ENCODE results near the gene UNC5C.

Gene UNC5C

DNA sequence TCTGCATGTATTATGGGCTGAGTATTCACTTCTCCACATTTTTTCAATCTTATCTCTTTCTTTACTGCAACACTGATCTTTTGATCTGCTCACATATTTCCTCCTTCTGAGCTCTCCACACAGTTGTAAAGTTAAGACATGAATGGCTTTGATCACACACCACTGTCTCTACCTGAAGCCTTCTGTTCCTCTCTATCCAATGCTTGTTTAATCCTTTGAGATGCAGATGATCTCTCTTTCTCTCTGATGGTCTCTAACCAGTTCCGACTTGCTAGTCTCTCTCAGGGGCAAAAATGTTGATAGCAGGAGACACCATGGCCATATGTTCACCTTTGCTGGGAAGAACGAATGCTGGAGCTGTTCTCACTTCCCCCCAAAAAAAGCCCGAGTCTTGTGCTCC lies 162.4 kb downstream of the UNC5C start:
- no peak for DNase-seq

DNA sequence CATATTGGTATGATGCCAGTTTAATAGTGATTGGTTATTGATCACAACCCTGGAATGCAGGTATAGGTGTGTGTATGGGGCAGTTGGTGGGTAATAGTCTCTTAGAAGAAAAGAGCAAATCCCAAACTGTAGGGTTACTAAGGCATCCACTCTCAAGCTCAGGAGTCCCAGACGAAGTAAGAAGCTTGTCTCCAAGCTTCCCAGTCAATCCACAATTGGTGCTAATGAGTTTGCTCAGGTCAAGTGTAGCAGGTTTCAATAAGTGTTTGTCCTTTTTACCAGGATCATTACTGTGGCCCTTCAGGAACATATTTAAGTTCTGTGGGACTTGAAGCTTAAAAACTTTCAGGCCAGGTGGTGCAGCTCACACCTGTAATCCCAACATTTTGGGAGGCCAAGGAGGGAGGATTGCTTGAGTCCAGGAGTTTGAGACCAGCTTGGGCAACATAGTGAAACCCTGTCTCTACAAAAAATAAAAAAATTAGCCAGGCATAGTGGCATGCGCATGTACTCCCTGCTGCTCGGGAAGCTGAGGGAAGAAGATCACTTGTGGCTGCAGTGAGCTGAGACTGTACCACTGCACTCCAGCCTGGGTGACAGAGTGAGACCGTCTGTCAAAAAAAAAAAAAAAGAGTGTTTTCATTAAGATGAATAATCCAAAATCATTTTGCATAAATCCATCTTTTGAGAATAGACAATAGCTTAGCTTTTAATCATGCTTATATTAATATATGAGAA lies 166.8 kb downstream of the UNC5C start:
- no peak for DNase-seq

DNA sequence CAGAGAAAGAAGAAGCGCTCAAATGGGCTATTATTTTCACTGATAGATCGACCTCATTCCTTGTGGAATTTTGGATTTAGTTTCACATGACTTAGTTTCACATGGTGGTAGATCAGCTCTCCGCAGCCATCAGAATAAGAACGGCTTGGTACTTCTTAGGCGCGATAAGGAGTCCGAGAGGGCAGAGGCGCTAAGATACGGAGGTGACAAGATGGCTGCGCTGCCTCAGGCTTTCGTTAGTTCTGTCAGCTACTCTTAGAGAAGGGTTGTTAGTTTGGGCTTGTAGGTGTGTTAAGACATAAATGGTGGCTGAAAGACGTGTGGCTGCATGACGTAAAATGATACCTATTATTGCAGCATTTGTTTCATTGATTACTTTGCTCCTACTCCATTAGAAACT lies 169.1 kb downstream of the UNC5C start:
- DNase-seq: no peak

DNA sequence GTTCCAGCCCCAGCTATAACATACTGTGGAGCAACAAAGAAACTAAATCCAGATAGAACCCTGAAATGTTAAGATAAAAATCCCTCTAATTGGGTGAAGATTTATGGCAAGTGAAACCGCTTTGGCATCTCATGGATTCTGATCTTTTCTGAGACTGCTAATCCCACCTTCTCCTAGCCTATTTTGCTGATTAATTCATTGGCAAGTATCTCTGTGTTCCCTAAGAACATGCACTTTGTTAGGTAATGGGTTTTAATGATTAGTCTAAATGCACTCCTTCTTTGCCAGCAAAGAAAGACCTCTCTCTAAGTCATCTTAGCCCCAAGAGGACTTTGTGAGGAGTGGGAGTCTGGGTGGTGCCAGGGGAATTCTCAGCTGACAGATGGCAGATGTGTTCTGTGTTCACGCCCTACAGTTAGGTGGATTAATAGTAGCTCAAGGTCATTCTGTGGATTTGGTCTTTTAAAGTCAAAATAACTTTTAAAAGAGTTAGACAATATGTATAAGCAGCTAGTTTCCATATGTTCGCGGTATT lies 171.3 kb downstream of the UNC5C start:
- DNase-seq: no peak

DNA sequence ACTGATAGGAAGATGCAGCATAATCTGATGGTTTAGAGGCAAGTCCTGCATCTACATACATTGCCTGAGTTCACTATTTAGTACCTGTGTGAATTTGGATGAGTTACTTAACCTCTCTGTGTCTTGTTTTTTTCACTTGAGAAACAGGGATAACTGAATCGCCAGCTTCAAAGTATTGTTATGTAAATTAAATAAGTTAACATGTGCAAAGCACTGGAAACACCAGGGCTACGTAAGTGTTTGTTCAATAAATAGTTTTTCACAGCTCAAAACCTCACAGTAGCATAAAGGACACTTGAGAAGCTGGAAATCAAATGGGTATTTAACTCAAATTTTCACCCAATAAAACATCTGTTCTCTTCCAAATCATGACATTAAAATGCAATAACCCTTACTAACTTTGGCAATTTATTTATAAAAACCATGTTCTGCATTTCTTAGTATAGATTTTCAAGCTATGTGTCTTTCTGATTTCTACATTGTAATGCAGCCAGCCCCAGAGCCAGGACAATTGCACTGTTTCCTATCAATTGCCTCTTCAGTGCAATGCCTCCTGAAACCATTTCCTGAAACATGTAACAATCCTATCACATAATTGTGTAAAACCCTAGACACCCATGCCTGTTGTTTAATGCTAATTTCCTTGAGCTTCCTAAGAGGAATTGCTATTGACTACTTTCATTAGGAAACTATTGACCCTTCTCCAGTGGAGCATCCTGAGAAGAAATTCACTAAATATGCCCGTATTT lies 177.1 kb downstream of the UNC5C start:
- DNase-seq: no peak

DNA sequence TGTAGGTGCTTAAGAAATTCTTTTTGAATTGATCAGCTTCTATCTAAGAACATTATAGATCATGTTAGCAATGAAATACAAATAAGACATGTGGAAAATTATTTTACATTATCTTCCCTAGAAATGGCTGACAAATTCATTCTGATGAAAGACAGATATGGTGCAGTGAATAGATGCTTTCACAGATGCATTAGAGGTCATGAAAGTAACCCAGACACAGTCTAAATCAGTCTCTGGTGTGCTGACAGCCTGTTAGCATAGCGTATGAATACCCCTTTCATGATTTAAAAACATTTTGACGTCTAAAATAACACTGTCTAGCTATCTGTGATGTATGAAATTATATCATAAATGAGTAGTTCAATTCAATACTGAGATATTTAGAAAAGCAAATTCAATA lies 180.9 kb downstream of the UNC5C start:
- no peak for DNase-seq

DNA sequence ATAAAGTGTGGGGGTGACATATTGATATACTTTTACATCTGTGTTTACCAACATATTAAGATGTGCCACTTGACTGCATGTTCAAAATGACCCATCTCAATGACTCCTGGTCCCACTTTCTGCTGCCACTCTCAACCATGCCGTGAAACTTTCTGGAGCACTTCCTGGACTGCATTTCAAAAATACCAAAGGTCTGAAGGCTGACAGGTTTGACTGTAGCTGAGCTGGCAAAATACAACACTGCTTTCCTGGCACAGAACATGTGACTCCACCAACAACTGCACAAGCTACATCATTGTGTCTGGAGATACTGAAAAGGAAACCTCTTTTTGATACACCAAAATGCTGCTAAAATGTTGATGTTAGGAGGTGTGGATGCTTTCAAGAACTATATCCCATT lies 184.8 kb downstream of the UNC5C start:
- DNase-seq: no peak

DNA sequence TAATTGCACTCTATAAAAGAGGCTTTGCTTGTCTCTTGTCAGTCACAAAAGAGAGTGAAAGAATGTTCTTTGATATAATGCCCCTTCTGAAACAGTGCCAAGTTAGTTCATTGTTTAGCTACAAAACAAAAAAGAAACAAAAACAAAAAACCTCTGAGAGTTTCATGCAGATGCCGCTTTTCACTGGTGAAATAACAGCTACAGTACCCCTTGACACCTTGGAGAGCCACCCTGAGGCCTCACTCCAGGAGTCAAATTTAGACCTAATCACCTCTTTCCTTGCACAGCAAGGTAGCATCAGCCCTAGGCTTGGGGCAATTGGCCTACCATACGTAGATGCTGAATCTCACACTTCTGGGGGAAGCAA lies 185.2 kb downstream of the UNC5C start:
- no peak for DNase-seq

DNA sequence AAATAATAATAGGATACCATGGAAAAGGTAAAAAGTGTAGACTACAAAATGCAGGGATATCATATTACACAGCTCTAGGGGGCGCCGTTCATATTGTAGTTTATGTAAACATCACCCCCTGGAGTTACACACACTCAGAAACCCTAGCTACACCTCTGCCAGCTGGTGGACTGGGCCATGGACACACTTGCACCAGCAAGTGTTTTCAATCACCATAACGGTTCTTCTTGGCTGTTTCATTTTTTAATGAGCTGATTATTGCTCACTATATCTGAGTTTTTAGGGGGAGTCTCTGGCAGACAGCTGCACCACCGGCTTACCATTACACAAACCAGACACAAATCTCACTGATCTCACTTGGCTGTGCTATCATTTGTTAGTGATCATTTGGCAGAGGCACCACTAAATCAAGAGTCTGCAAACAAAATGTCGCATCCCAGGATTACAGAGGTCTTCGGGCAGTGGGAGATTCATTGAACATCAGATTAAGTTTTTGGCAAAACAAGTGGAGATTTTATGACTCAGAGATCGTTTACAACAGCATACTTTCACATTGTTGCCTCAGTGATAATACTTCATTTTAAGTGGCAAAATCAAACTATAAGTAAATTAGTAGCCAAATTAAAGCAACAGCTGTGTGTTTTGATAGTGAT lies 185.7 kb downstream of the UNC5C start:
- no peak for DNase-seq

DNA sequence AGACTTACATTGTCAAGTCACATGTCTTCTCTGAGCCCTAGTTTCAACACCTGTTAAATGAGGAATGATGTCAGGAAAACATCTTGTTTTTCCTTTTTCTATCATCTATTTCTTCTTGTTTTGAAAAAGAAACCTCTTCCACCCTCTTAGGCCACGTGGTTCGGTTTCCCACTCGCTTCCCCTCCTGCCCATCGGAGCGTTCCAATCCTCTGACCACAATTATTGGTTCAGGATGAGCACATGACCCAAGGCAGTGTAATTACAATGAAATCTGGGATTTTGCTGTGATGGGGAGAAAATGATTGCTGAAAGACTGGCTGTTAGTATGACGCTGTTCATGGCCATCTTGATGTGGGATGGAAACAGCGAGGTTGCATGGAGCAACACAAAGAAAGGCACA lies 186.7 kb downstream of the UNC5C start:
- no peak for DNase-seq

DNA sequence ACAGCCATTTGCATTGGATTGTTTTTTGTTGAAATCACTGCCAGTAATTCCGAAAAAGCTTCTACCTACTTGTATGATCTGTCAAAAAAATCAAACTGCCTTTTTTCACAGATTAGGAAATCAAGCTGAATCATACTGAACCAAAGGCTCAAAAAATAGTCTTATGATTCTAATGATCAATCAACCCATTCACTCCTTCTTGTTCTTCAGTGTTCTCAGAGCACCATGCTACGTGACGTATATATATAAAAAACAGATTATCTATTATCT lies 187.1 kb downstream of the UNC5C start:
- DNase-seq: no peak

DNA sequence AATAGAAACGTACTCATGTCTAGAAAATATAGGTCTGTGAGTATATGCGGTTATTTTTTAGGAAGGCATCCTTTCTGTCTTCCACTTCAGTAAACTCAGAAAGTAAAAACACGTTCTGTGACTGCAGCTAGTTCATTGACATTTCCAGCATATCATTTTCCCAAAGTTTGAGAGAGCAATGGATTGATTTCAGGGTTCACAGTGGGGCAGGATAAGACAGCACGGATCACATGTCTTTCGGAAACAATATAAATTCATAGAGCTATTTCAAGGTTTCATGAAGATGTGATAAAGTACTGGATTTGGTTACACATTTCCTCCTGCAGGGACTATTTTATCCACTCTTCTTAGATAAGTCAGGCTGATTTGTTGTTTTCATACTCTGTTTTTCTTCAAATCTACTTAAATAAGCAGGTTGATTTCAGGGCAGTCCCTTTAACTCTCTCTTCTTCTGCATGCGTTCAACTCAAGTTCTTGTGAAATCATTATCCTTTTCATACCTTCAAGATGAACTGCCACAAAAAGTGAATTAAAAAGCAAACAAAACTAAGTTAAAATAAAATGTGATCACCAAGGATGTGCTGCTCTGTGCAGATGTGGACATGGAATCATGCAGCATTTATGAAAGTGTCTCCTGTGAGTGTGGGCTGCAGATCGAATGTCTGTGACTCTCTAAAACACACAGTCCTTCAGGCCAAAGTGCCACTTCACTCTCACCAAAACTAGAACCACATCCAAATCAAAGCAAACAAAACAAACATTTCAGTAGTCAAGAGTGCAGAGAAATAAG lies 187.7 kb downstream of the UNC5C start:
- no peak for DNase-seq

DNA sequence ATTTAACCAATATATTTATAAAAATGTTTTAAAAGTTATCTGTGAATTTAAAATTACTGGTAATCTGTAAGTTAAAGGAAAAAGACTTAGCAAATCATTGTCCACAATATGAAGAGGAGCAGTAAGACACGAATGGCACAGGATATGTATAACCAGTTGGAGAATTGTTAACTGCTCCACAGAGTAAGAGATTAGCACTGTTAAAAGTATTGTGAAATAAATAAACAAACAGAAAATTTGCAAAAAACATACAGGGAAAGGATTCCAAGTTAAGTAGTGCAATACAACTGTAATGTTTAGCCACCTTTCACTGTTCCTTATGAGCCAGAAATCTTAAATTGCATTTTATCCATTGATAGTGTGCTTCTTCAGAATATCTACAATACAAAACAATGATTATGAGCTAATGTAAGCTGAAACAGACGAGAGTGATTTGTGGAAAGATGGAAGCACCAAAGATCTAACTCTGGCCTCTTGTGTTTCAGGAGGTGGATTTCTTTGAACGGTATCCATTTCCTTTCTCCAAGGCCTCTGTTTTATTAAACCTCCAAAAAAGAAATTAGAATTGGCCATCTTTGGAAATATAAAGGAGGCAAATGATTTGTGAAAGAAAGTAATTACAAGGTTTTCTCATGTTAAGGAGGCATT lies 188.4 kb downstream of the UNC5C start:
- DNase-seq: no peak

DNA sequence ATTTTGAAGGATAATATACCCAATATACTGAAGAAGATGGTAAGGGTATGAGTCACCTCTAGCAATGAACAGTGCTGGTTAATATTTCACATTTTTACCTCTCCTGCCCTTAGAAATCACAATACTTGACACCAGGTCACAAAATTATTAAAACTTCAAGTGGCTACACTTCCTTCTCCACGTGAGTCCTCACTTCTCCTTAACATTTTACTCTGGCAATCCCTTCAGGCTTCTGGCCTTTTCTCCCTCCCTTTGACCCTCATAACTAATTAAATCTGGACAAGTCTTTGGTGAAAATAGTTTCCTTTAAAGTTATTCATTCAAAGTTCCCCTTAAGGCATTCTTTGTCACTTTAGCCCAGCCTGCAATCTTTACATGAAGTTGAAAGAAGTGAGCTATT lies 190.4 kb downstream of the UNC5C start:
- no peak for DNase-seq

DNA sequence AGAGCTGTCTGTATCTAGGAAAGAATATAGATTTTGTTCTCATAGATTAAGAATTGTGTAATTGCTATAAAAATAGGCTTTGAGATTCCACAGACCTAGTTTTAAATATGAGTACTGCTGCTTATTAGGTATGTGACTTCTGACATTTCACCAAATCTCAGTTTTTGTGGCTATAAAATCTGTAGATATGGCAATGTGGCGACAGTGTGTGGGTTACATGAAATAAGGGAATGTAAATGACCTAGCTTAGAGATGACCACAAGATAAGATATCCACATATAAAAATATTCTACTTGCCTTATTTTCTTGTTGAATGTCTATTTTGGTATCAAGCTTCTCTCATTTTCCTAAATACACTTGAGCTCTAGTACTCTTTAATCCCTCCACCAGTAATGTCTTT lies 193.8 kb downstream of the UNC5C start:
- no peak for DNase-seq

DNA sequence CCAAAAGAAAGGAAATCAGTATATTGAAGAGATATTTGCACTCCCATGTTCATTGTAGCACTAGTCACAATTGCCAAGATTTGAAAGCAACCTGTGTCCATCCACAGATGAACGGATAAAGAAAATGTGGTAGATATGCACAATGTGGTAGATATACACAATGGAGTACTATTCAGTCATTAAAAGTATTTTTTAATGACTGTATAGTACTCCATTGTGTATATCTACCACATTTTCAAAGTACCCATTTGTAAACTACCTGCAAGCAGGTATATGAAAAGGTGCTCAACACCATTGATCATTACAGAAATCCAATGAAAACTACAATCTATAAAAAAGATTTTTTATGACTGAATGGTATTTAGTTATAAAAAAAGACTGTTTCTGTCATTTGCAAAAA lies 200.4 kb downstream of the UNC5C start:
- DNase-seq: no peak

DNA sequence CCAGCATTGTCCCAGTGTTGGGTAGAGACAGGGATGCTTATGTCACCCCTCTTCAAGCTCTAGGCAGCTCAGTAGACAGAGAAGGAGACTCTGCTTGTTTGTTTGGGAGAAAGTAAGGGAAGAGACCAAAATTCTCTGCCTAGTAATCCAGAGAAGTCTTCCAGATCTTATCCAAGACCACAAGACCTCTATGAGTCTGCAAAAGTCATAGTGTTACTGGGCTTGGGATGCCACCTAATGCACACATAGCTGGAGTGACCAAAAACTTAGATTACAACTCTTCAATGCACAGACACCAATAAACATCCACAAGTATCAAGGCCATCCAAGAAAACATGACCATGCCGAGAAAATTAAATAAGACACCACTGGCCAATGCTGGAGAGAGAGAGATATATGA lies 205.5 kb downstream of the UNC5C start:
- DNase-seq: no peak

DNA sequence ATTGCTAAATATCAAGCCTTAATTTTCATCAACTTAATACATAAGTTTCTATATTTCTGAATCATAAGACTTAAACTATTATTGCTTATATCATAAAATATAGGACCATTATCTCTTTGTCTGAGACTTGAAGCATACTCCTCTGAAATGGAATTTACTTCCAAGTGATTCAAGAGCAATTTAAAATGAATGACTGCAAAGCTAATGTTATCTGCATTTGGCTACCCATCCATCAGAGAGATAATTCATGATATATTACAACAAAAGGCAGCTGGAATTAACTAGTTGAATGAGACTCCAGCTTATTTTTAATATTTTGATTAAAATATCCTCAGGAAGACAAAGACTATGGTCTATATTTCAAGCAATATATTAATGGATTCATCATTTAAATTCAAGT lies 208.6 kb downstream of the UNC5C start:
- no peak for DNase-seq

DNA sequence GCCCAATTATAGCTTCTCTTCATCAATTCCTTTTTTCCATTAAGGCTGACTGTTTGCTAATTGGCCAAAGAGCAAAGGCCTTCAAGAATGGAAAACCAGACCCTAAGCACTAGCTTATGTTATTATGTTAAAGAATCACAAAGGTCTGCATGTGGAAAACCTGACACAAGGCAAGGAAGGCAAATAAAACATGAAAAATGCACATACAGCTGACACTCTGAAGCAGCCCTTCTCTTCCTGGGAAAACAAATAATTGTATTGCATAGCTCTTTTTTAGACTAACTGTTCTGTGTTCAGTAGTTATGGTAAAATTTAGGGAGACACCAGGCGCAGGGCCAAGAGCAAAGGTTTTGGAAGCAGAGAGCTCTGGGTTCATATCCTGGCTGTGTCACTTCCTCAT lies 223.1 kb downstream of the UNC5C start:
- DNase-seq: no peak

DNA sequence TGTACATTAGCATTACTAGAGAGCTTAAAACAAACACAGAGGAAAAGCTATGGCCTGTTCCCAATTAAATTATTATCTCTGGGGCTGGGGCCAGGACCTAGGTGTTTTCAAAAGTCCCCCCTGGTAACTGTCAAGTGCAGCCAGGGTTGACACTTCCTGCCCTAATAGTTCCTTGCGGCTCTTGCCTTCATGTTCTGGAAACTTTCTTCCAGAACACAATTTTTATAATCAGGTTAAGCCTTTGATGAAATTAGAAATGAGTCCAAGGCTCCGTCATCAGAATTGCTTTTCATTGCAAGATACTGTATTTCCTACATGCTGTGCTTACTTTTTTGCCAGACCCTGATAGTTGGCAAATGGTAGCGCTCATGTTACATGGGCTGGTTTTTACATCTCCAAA lies 229.6 kb downstream of the UNC5C start:
- DNase-seq: no peak

DNA sequence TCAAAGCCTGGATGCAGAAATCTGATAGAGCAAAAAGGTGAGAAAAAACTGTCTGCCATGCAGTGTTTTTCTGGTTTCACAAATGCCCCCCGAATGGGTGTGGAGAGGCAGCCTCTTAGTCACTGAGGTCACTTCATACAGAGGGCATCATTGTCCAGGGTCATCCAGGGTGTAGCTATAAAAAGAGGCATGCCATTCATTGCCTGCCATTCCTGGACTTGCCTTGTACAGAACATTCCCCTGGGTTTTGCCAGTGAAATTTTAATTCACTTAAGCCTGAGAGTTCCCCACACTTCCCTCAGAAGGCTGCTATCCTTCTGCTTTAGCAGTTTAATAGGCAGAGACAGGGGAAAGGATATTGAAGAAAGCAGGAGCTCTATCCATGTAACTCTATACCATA lies 230.3 kb downstream of the UNC5C start:
- DNase-seq: no peak

DNA sequence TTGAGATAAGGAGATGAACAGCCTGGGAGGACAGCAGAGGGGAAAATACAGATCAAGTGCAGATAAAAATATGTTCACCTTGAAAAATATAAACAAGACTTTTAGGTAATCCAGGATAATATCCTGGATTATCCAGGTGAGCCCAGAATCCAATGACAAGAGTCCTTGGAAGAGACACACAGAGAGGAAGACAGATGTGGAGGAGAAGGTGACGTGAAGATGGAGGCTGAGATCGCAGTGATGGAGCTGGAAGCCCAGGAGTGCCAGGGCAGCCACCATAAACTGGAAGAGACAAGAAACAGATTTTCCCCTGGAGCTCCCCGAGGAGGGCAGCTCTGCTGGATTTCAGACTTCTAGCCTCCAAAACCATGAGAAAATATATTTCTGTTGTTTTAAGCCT lies 230.7 kb downstream of the UNC5C start:
- no peak for DNase-seq

All from inflammatory macrophage (primary cell).